Lower leg skin (tissue), 4 donors: ENCODE data around the gene KDM5A. TPM values are rescaled to one million over a fixed set of nuclear protein-coding genes. Genes with fewer than 3 reads are reported as not detected.

Experiments
- DNase-seq, 2 donors: peaks; one replicate each; pipeline ENCODE4 v3.0.0-alpha.2; 2019; ENCODE audit warnings: low spot score in 2 of 2
- H3K4me3 ChIP-seq: fragments of 200-600 bp; sonication (generic); 2 replicates; pipeline ENCODE4 v1.5.1; 2017; ENCODE audit warnings: mild to moderate bottlenecking, low read depth; ENCODE audit not compliant: poor library complexity, severe bottlenecking
- CTCF ChIP-seq, 3 donors: fragments of 450-650 bp; IDR thresholded peaks; one replicate each; pipeline ENCODE4 v1.5.1; 2016; ENCODE audit warnings: antibody characterized with exemption in 3 of 3, mild to moderate bottlenecking in 3 of 3, moderate library complexity in 2 of 3
- POLR2A ChIP-seq, 2 donors: fragments of 450-650 bp; IDR thresholded peaks; one replicate each; pipeline ENCODE4 v1.6.1; 2016 to 2017; ENCODE audit warnings: antibody characterized with exemption in 2 of 2, mild to moderate bottlenecking in 1 of 2, moderate library complexity in 1 of 2
- WGBS, 2 donors: methylation state at CpG; one replicate each; pipeline ENCODE4 v1.1.5; 2018; 5-methylcytosine and 5-hydroxymethylcytosine counted together
- intact Hi-C: fragments of 100-400 bp; cut with DNase I; formaldehyde crosslinking; loops from one replicate; pipeline ENCODE4 v1.15.0; 2023; ENCODE audit warnings: low total_unique reads
- total RNA-seq, 4 donors: library from RNA; depleted of rRNA; stranded (reverse); fragments of >200 nt; gene quantifications; one replicate each; pipeline ENCODE4 v1.1.0, GENCODE V29; 2016

KDM5A gene
- total RNA-seq, 4 donors from 2014 or later, result 43.5 to 85.0 (median 67.0) TPM

- no peak overlapping the region for H3K4me3 ChIP-seq
- TF ChIP-seq CTCF (IDR thresholded peaks at IDR 0.05) (no peak), POLR2A (IDR thresholded peaks at IDR 0.05) (no peak)
- DNase-seq, result no peak
- intact Hi-C loops, result no loop called here
- 72 to 73% methylated on average over 9 of the region's 9 CpGs for WGBS, 2 donors
Observed at GRCh38 chr12:263574-263973, 125.5 kb downstream of the KDM5A start.

GRCh38 chr12:262817-263216 lies 126.3 kb downstream of the KDM5A start, which contains the start of gene SLC6A13:
TSS of gene SLC6A13 (minus strand) at chr12:262836. CDS start at chr12:260052, 2,784 bp downstream.
- no peak for DNase-seq
- TF ChIP-seq POLR2A (IDR thresholded peaks at IDR 0.05) (no peak), CTCF (IDR thresholded peaks at IDR 0.05) (no peak)
- WGBS, 2 donors, result 17 to 31% methylated on average over 7 of the region's 7 CpGs
- intact Hi-C loops, result no loop called here
- H3K4me3 ChIP-seq, result no peak within 1 kb of the TSS

- TF ChIP-seq CTCF (IDR thresholded peaks at IDR 0.05), result no peak
- no peak for TF ChIP-seq POLR2A (IDR thresholded peaks at IDR 0.05)
- intact Hi-C loops, result no loop called here
- H3K4me3 ChIP-seq, result no peak overlapping the region
- no peak for DNase-seq
Observed at GRCh38 chr12:262113-262512, 127.0 kb downstream of the KDM5A start.

- intact Hi-C loops, result no loop called here
- no peak overlapping the region for H3K4me3 ChIP-seq
- no peak for TF ChIP-seq CTCF (IDR thresholded peaks at IDR 0.05)
- no peak for TF ChIP-seq POLR2A (IDR thresholded peaks at IDR 0.05)
- 64 to 69% methylated on average over 14 of the region's 14 CpGs for WGBS, 2 donors
- no peak for DNase-seq
Observed at GRCh38 chr12:257521-258321, 131.4 kb downstream of the KDM5A start.

DNA sequence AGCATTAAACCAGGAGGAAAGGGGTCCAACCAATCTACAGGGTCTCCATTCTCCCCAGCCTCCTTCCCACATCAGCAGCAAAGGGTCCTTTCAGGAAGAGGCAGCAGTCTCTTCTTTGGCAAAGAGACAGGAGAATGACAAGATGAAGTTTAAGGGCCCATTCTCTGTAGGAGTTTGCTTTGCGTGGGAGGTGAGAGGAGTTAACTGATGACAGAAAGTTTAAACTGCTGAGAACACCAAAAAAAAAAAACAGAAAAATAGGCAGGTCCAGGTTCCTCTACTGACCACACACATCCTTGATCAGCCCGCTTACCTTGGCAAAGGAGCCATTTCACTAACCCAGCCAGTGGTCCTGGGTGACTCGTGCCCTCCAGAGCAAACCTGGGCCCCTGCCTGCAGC lies 132.2 kb downstream of the KDM5A start:
- WGBS, 2 donors, result 73 to 84% methylated on average over 3 of the region's 3 CpGs
- TF ChIP-seq CTCF (IDR thresholded peaks at IDR 0.05), result no peak
- TF ChIP-seq POLR2A (IDR thresholded peaks at IDR 0.05), result no peak
- DNase-seq, result no peak
- intact Hi-C loops, result no loop called here
- no peak overlapping the region for H3K4me3 ChIP-seq

GRCh38 chr12:256225-256624 lies 132.9 kb downstream of the KDM5A start:
- intact Hi-C loops, result no loop called here
- 66 to 69% methylated on average over 6 of the region's 6 CpGs for WGBS, 2 donors
- H3K4me3 ChIP-seq, result no peak overlapping the region
- DNase-seq, result no peak
- TF ChIP-seq CTCF (IDR thresholded peaks at IDR 0.05), result no peak
- no peak for TF ChIP-seq POLR2A (IDR thresholded peaks at IDR 0.05)
